HG03045 (cell line): ENCODE measurements around the gene ADAMTS4.
A peak's percentile ranks its signal among the peaks of the same experiment; 100 is the strongest.
"Not testable (repeated sequence)": the region's sequence is repeated elsewhere in the genome, so short reads cannot be mapped to it uniquely, and the experiment has no call there.

Experiments
- ATAC-seq: cut with Tn5 transposase; IDR thresholded peaks from one replicate; pipeline ENCODE4 v1.9.1; 2021; ENCODE audit warnings: mild to moderate bottlenecking, moderate library complexity; ENCODE audit not compliant: unreplicated experiment

Gene ADAMTS4

DNA sequence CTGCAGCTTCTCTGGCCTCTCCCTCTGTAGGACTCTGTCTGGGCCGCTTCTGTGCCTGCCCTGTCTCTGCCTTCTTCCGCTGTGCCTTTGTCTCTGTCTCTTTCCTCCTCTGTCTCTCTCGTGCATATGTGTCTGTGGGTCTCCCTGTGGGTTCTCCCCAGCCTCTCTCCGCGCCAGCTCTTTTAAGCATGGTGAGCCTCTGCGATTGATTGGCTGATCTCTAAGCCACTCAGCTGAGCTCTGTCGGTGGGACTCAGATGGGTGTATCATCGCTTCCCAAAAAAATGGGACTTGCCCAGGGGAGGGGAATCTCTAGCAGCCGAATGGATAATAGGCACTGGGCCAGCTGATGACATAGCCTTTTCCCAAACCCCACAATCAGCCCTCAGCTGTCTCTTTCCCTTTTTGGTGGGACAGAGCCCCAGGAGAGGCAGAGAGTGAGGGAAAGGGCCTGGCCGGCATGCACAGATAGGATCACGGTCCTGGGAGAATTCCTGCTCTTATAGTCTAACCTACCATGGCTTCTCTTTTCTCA is at the start of gene ADAMTS4:
ADAMTS4 (minus strand) TSS at position 158 of the 535 bp plus-strand sequence. CDS start 427 bp downstream, outside the sequence.
- no peak for ATAC-seq

DNA sequence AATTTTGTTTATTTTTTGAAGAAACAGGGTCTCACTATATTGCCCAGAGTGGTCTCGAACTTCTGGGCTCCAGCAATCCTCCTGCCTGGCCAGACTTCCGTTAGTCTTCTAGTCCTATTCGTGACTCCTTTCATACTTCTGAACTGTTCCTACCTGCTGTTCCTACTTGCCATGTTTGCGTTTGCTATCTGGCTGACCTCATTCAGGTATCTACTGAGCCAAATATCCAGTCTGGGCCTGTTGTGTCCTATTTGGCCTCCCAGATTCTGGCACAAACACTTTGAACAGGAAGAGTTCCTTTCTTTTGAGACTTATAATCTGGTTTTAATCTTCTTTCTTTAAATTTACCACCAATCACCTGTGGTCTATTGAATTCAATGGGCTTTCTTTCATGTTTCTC is 46.0 kb upstream of the ADAMTS4 start:
- ATAC-seq: no peak

DNA sequence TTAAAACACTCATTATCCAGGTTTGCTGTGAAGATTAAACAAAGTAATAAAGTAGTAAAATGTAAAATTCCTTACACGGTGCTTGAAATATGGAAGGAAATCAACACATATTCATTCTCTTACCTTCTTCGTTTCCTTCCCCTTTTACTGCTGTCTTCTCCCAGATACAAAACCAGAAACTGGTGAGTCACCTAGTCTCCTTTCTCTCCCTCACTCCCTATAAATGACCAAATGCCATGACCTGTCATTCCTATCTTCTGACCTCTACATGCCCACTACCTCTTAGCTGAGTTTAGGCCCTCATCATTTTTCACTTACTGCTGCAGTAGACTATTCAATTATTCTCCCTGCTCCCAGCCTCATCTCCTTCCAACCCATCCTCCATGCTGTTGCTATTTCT is 43.5 kb upstream of the ADAMTS4 start:
- no peak for ATAC-seq

DNA sequence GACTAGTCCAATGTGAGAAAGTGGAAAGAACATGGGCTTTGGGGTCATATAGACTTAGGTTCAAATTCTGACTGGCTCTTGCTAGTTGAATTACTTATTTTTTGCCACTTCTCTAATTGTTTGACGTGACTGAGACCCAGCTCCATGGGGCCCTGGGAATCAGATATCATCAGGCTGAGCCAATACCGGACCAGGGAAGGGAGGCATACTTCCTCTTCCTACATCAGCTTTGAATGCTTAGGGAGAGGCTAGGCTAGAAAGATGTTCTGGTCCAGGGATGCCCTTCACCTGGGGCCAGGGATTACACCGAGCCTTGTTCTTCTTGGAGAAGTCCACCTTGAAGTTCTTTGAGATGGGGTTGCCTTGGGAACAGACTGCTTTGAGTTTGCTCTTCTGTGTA is 42.8 kb upstream of the ADAMTS4 start:
- ATAC-seq: no peak

GRCh38 chr1:161238039-161238473 is 39.2 kb upstream of the ADAMTS4 start, which contains the start of gene NR1I3:
NR1I3 (minus strand) TSS chr1:161238203; CDS start chr1:161236565, 1,638 bp downstream.
- ATAC-seq: no peak

DNA sequence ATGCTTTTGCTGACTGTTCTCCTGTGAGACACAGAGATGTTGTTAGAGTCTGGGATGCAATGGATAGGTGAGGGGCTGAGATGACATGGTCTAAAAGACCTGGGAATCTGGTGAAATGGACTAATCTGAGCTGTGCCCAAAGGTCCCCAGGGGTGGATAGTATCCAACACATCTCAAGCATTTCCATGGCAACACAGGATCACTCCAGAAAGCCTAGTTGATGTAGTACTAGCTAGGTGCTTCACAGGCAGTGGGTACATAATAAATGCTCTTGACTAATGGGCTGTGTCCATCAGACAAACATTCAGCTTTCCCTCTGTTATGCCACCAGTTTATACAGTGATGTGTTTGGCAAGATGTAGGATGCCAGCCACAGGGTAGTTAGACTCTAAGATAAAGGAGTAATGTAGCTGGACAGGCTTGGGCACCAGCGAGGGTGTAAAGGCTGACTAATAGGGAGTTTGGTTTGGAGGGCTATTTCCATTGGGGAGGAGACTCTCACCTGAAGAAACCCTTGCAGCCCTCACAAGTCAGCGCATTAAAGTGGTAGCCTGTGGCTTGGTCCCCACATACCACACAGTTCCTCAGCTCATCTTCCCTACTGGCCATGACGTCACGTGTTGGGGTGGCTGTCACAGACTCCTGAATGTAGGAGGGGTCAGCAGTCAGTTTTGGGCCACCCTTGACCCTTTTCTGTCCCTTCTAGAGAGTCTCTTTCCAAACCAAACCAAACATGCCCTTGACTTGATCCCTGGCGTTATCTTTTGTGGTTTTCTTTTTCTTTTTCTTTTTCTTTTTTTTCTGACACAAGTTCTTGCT is 37.3 kb upstream of the ADAMTS4 start:
- no peak for ATAC-seq

DNA sequence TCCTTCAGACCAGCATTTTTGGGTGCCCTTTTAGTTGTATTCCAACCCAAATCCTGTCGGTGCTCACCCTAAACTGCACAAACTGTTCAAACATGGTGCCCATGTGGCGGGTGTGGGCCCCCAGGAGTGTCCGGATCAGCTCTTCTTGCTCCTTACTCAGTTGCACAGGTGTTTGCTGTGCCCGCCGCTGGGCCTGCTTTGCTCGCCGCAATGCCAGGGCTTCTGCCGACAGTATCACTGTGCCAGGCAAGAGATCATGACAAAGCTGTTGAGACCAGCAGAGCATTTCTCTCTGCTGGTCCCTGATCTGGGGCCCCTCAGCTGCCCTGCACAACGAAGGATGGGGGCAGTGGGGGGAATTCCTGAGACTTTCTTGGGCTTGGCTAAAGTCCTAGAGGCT is 34.2 kb upstream of the ADAMTS4 start:
- no peak for ATAC-seq

GRCh38 chr1:161230762-161231161 is 31.9 kb upstream of the ADAMTS4 start:
- ATAC-seq: no peak

DNA sequence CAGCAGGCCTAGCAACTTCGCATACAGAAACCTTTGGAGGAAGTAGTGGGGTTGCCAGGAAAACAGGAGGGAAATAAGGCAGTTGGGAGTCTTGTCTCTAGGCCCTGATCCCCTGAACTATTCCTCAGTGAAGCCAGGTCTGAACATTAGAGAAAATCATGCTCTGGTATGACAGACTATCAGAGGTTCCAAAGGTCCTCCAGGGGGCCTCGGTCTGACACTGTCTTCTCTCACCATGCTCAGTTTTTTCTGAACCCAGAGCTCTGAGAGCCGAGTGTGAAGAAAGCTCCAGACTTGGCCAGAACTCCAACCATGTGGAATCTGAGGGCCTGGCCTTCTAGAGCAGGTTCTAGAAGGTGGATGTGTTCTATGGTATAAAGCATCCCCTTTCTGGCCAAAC is 31.0 kb upstream of the ADAMTS4 start:
- ATAC-seq: no peak

DNA sequence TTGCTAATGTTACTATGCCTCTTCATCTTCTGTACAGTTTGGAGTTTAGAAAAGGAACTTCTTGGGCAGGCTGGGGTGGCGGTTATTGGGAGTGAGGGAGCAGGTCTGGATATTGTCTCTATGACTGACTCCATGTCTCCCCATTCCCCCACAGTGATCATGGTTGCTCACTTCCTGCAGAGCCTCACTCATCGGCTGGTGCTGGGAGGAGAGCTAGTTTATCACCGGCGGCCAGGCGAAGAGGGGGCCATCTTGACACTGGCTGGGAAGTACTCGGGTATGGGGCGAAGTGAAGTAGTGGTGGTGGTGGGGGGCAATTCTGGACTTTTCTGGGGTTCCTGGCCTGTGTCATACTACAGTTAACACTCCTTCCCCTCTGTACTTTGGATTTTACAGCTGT is 29.2 kb upstream of the ADAMTS4 start:
- no peak for ATAC-seq

- peak; percentile 47 for ATAC-seq
Measured at GRCh38 chr1:161227196-161227871, 28.5 kb upstream of the ADAMTS4 start.

DNA sequence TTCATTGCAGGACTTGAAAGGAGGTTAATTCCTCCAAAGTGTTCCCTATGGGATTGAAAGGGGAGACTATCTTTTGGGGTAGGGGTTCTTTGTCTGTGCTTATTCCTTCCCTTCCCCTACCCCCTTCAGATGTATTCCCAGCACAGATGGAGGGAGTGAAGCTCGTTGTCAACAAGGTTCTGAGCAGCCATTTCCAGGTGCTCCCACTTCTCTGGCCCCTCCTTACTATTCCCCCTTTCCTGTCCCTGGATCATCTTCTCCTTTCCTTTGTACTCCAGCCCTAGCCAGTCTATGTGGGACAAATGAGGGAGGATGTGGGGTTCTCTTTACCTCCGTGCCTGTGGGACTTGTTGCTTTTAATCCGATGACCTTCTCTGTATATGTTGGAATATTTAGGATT is 27.9 kb upstream of the ADAMTS4 start:
- no peak for ATAC-seq

DNA sequence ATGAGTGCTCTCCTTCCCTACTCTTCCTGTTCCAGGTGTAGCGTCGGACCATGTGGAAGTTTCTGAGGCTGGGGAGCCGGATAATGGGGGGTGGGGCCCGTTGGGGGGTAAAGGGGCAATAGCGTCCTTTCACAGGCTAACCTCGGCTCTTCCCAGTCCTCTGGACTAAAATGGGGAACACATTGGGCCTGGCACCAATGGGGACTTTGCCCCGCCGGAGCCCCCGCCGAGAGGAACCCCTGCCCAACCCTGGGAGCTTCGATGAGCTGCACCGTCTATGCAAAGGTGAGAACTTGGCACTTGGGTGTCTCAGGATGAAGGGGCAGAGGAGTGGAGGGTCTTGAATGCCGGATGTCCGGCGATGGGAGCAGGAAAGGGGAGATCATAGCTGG is 27.5 kb upstream of the ADAMTS4 start:
- no peak for ATAC-seq

GRCh38 chr1:161225534-161226319 is 26.9 kb upstream of the ADAMTS4 start, which contains the start of gene TOMM40L:
TOMM40L (plus strand) TSS chr1:161226060; CDS start chr1:161226490, 430 bp downstream.
- peak; percentile 95 for ATAC-seq

- ATAC-seq: no peak
Measured at GRCh38 chr1:161225178-161225533, 26.3 kb upstream of the ADAMTS4 start.

- not testable (repeated sequence) for ATAC-seq
Measured at GRCh38 chr1:161224695-161225087, 25.8 kb upstream of the ADAMTS4 start.

DNA sequence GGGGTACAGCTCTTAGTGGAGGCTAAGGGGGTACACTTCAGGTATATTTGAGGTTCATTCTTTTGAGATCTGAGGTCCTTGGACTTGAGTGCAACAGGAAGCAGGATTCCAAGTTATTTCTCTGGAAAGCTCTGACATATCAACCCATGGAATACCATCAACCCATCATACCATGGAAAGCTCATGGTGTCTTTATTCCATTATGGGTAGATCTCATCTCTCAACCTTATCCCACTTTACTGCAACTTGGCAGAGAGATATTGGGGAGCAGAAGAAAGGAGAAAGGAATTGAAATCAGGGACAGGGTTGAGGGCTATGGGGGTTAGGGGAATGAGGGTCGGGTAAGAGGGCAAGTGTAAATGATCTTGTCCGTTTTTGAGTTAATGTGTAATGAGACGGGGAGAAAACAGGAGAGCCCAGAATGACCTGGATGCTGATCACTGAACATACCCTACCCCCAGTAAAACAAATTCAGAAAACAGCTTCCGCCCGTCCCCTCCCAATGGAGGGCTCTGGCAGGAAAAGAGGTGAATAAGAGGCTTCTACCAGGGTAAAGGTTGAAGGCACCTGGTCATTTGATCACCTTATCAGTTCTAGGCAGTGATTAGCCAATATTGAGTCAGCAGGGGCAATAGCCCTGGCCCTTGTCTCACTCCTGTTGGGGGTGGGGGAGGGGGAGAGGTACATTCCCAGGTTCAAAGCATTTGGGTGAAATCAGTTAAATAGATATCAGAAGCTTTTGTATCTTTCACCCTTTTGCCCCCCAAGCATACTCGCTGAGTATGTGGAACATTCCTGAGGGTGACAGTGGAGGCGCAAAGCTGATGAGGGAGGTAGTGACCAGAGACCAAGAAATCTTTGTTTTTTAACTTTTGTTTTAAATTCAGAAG is 25.2 kb upstream of the ADAMTS4 start:
- ATAC-seq: no peak

DNA sequence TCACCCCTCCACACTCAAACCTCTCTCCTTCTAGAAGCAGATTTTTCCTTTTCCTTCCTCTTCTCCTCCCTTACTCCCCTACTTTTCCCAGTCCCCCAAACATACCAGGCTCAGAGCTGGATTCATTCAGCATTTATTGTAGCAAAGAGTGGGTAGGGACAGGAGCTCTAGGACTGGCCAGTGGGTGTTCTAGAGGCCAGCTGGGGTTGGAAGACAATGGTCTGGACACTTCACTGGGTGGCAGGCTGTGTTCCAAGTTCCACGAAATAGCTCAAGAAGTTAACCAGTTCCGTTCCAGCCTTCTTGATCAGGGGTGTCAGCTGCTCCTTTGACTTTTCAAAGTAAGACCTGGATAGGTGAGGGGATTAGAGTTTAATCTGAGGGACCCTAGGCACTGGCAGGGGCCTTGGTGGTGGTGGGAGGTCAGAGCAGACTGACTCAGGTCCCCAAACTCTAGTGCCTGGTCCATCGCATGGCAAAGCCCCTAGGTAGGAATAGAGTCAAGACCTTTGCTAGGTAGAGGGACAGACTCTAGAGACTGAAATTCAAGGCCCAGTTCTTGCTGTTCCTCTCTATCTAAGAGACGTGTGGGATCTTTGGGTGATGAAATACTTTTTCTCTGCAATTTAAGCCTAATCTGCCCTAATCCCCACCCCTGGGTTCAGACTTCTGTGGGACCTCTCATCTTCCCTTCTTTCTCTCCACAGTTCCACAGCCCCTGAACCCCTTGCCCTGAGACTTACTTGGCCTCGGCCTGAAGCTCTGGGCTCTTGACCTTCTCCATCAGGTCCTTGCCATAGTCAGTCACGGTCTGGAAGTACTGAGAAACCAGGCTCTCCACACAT is 23.5 kb upstream of the ADAMTS4 start:
- ATAC-seq: no peak

DNA sequence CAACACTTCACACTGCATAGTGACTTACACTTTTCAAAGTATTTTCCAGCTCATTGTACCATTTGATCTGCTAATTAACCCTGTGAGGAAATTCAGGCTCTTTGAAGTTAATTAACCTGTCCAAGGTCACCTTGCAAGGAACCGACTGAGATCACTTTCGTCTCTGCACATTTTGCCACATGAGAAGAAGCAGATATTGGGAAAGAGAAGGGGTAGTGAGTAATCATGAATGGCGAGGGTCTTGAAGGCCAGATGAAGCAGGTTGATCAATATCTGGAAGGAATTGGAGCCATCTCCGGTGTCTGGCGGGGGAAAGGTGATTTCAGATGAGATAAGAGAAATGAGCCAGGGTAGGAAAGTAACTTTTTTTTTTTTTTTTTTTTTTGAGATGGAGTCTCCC is 21.1 kb upstream of the ADAMTS4 start:
- ATAC-seq: no peak
